ENCODE results near the gene AGBL5. TPM values are rescaled to one million over a fixed set of nuclear protein-coding genes. Genes with fewer than 3 reads are reported as not detected.

The AGBL5 gene
- total and polyA plus RNA-seq, 9 of the 15 experiments (the other 6 are each of a cell fraction or from before 2014, with no cell fraction given): 3.3 to 52.7 (median 26.2) TPM

DNA sequence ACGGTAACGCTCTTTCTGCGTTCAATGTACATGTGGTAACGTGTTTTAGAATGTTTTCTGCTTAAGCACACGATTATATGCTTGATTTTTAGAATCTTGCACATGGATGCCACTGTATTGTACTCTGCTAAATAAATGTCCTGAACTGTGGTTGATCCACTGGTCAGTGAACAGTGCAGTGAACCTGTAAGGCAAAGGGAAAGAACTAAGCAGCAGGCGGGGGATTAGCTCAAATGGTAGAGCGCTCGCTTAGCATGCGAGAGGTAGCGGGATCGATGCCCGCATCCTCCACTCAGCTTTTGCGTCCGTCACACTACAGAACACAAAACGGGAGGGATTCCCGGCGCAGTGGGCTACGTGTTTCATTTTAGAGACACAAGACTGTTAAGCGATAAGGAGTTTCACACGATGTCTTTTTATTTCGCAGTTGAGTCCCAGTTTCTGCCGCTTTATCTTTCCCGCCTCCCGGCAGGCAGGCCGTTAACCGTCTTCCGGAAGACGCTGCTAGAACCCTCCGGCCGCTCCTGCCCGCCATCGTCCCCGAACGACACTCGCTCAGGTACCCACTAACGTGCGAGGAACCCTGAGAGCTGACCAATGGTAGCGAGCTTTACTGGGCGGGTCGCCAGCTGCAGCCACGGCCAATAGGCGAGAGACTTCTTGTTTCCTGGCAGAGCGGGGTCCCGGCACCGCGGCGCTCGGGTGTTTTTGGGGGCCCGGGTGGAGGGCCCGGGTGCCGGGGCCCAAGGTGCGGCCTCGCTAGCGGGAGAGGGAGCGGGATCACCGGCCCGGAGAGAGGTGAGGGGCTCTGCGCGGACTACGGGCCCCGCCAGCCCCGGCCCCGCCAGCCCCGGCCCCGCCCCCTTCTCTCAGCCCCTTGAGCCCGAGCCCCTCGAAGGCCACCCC, at the start of gene AGBL5 (continued):
- TF ChIP-seq YY1 (IDR thresholded peaks at IDR 0.05; ENCODE audit: borderline replicate concordance in 1 of 3, control insufficient read depth in 1 of 3, extremely low read depth in 1 of 3, insufficient read depth in 3 of 3, insufficient read length in 1 of 3, insufficient replicate concordance in 2 of 3, low read depth in 1 of 3, low read length in 2 of 3) (peak; percentile 54 to 81 (median 75)), ZNF79 (CRISPR knock-in tag; IDR thresholded peaks at IDR 0.05; ENCODE audit: low read depth) (no peak), CTBP1 (IDR thresholded peaks at IDR 0.05; ENCODE audit: borderline replicate concordance) (peak; percentile 78), NELFE (IDR thresholded peaks at IDR 0.05; ENCODE audit: insufficient read depth, insufficient read length) (no peak), ZKSCAN8 (CRISPR knock-in tag; IDR thresholded peaks at IDR 0.05) (no peak), NFE2 (IDR thresholded peaks at IDR 0.05; ENCODE audit: low read depth) (peak; percentile 2; the same call in 1 of the 2 replicates), RNF2 (IDR thresholded peaks at IDR 0.05) (peak; percentile 88), ATF1 (CRISPR knock-in tag; IDR thresholded peaks at IDR 0.05) (no peak), ATF1 (tag; IDR thresholded peaks at IDR 0.05) (peak; percentile 91), KLF10 (CRISPR knock-in tag; IDR thresholded peaks at IDR 0.05) (no peak), FOXM1 (IDR thresholded peaks at IDR 0.05; ENCODE audit: low read depth) (no peak; the same call in 1 of the 2 replicates), FOXM1 (CRISPR knock-in tag; IDR thresholded peaks at IDR 0.05; ENCODE audit: low read depth) (0 out of 2 replicates have a peak, but pooled peaks have one; percentile 78), RBBP5 (IDR thresholded peaks at IDR 0.05; ENCODE audit: borderline replicate concordance, insufficient read depth, low read length, poor library complexity, severe bottlenecking) (peak; percentile 82)
- TF ChIP-seq, protein P1, sequence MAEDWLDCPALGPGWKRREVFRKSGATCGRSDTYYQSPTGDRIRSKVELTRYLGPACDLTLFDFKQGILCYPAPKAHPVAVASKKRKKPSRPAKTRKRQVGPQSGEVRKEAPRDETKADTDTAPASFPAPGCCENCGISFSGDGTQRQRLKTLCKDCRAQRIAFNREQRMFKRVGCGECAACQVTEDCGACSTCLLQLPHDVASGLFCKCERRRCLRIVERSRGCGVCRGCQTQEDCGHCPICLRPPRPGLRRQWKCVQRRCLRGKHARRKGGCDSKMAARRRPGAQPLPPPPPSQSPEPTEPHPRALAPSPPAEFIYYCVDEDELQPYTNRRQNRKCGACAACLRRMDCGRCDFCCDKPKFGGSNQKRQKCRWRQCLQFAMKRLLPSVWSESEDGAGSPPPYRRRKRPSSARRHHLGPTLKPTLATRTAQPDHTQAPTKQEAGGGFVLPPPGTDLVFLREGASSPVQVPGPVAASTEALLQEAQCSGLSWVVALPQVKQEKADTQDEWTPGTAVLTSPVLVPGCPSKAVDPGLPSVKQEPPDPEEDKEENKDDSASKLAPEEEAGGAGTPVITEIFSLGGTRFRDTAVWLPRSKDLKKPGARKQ (CRISPR knock-in tag; IDR thresholded peaks at IDR 0.05): no peak
- TF ChIP-seq, protein P2, sequence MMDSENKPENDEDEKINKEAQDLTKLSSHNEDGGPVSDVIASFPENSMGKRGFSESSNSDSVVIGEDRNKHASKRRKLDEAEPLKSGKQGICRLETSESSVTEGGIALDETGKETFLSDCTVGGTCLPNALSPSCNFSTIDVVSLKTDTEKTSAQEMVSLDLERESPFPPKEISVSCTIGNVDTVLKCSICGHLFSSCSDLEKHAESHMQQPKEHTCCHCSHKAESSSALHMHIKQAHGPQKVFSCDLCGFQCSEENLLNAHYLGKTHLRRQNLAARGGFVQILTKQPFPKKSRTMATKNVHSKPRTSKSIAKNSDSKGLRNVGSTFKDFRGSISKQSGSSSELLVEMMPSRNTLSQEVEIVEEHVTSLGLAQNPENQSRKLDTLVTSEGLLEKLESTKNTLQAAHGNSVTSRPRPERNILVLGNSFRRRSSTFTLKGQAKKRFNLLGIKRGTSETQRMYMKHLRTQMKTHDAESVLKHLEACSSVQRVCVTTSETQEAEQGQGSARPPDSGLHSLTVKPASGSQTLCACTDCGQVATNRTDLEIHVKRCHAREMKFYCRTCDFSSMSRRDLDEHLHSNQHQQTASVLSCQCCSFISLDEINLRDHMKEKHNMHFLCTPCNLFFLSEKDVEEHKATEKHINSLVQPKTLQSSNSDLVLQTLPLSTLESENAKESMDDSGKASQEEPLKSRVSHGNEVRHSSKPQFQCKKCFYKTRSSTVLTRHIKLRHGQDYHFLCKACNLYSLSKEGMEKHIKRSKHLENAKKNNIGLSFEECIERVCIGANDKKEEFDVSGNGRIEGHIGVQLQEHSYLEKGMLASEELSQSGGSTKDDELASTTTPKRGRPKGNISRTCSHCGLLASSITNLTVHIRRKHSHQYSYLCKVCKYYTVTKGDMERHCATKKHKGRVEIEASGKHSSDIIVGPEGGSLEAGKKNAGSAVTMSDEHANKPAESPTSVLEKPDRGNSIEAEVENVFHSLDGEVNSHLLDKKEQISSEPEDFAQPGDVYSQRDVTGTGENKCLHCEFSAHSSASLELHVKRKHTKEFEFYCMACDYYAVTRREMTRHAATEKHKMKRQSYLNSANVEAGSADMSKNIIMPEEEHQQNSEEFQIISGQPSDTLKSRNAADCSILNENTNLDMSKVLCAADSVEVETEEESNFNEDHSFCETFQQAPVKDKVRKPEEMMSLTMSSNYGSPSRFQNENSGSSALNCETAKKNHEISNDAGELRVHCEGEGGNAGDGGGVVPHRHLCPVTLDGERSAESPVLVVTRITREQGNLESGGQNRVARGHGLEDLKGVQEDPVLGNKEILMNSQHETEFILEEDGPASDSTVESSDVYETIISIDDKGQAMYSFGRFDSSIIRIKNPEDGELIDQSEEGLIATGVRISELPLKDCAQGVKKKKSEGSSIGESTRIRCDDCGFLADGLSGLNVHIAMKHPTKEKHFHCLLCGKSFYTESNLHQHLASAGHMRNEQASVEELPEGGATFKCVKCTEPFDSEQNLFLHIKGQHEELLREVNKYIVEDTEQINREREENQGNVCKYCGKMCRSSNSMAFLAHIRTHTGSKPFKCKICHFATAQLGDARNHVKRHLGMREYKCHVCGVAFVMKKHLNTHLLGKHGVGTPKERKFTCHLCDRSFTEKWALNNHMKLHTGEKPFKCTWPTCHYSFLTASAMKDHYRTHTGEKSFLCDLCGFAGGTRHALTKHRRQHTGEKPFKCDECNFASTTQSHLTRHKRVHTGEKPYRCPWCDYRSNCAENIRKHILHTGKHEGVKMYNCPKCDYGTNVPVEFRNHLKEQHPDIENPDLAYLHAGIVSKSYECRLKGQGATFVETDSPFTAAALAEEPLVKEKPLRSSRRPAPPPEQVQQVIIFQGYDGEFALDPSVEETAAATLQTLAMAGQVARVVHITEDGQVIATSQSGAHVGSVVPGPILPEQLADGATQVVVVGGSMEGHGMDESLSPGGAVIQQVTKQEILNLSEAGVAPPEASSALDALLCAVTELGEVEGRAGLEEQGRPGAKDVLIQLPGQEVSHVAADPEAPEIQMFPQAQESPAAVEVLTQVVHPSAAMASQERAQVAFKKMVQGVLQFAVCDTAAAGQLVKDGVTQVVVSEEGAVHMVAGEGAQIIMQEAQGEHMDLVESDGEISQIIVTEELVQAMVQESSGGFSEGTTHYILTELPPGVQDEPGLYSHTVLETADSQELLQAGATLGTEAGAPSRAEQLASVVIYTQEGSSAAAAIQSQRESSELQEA (IDR thresholded peaks at IDR 0.05; ENCODE audit: low read depth): peak; percentile 75
- TF ChIP-seq, protein P3, sequence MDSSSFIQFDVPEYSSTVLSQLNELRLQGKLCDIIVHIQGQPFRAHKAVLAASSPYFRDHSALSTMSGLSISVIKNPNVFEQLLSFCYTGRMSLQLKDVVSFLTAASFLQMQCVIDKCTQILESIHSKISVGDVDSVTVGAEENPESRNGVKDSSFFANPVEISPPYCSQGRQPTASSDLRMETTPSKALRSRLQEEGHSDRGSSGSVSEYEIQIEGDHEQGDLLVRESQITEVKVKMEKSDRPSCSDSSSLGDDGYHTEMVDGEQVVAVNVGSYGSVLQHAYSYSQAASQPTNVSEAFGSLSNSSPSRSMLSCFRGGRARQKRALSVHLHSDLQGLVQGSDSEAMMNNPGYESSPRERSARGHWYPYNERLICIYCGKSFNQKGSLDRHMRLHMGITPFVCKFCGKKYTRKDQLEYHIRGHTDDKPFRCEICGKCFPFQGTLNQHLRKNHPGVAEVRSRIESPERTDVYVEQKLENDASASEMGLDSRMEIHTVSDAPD (CRISPR knock-in tag; IDR thresholded peaks at IDR 0.05): no peak
